T47D (cell line): Measurements from ENCODE around the gene NEMP1.
"Not testable (repeated sequence)": the region's sequence is repeated elsewhere in the genome, so short reads cannot be mapped to it uniquely, and the experiment has no call there.

Experiments used
- DNase-seq, 2 experiments: peaks; one replicate each; pipeline versions ENCODE4 v3.0.0 to v3.0.0-alpha.2; 2011 to 2012; ENCODE audit warnings: low read depth in 1 of 2, low spot score in 1 of 2
- JUND ChIP-seq: IDR thresholded peaks from 2 replicates; pipeline ENCODE4 v1.6.1; 2012; ENCODE audit warnings: low read depth
- in situ Hi-C: cut with HindIII; loops from 2 replicates; pipeline ENCODE4 v1.10.0; 2016; ENCODE audit warnings: low sequenced_read_pairs, low pct_unique_long_range_greater_than_20kb

The NEMP1 gene

GRCh38 chr12:57039016-57039798 lies 39.4 kb downstream of the NEMP1 start:
- no peak for DNase-seq
- no peak for TF ChIP-seq JUND
- in situ Hi-C loops, result no loop called here

GRCh38 chr12:57037264-57037663 lies 41.3 kb downstream of the NEMP1 start:
- in situ Hi-C loops, result no loop called here
- no peak for DNase-seq
- no peak for TF ChIP-seq JUND

- in situ Hi-C loops, result no loop called here
- DNase-seq, result no peak
- no peak for TF ChIP-seq JUND
These were observed 45.2 kb downstream of the NEMP1 start for GRCh38 chr12:57033431-57033830.

DNA sequence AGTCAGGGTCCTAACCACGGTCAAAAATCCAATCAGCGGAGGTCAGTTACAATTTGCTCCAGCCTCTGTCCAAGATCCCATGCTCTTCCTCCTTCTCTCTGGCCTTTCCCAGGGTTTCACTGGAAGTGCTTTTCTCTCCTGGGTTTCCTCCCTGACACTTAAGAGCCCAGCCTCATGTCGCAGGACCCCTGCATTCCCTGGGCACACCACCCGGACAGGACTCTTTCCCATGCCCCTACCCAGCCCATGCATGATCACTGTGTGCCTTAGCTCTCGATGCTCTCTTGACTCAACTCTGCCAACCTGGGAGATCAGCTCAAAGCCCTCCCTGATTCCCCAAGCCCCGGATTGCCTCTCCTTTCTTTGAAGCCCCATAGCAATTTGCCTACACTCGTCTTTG lies 46.8 kb downstream of the NEMP1 start:
- DNase-seq, result no peak
- in situ Hi-C loops, result no loop called here
- TF ChIP-seq JUND, result no peak

DNA sequence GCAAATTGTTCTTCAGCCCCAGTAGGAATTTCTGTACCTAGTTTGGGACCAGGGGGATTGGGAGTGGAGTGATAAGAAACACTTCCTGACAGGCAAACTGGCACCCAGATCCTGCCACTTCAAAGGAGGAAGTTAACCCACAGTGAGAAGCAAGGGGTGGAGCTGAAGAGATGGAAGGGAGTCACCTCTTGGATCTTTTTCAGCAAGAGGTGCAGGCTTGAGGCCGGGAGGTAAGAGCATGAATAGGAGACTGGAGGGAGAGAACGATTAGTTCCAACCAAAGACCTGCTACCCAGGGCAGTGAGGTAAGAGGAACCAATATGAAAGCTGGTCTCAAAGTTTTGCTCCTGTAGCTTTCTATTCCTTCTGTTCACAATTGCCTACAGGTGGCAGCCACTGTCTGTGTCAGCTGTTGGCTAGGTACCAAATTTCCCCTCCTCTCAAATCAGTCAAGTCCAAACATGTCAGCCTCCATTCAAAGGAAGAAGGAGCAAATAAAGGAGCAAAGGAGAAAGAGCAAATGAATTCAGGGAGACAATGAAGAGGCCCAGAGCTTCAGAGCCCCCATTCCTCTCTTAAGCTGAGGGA lies 47.4 kb downstream of the NEMP1 start:
- DNase-seq, result peak in 1 of 2 experiments; percentile 70
- in situ Hi-C loops, result no loop called here
- TF ChIP-seq JUND, result no peak

GRCh38 chr12:57029457-57029856 lies 49.1 kb downstream of the NEMP1 start:
- TF ChIP-seq JUND, result no peak
- in situ Hi-C loops, result no loop called here
- DNase-seq, result no peak

- no peak for TF ChIP-seq JUND
- in situ Hi-C loops, result no loop called here
- DNase-seq, result no peak
These were observed 50.8 kb downstream of the NEMP1 start for GRCh38 chr12:57027805-57028153.

- no peak for TF ChIP-seq JUND
- no peak for DNase-seq
- in situ Hi-C loops, result no loop called here
These were observed 51.4 kb downstream of the NEMP1 start for GRCh38 chr12:57027011-57027804.

- in situ Hi-C loops, result no loop called here
- no peak for TF ChIP-seq JUND
- DNase-seq, result no peak
These were observed 53.4 kb downstream of the NEMP1 start for GRCh38 chr12:57025196-57025595.

GRCh38 chr12:57022324-57022723 lies 56.3 kb downstream of the NEMP1 start:
- in situ Hi-C loops, result not testable (repeated sequence)

GRCh38 chr12:57019983-57020719 lies 58.4 kb downstream of the NEMP1 start:
- in situ Hi-C loops, result no loop called here
- no peak for DNase-seq
- TF ChIP-seq JUND, result no peak

More at GRCh38 chr12:57022324-57022723, 56.3 kb downstream of the NEMP1 start:
- DNase-seq, result not testable (repeated sequence)

- TF ChIP-seq JUND, result no peak
- in situ Hi-C loops, result no loop called here
- DNase-seq, result no peak
These were observed 59.7 kb downstream of the NEMP1 start for GRCh38 chr12:57018906-57019305.

- DNase-seq, result peak in 1 of 2 experiments; percentile 58
- in situ Hi-C loops, result not testable (repeated sequence)
These were observed 60.2 kb downstream of the NEMP1 start for GRCh38 chr12:57018353-57018752.
